GM19438 (cell line): Measurements from ENCODE around the gene TEDC2.

Source experiments
- ATAC-seq: cut with Tn5 transposase; IDR thresholded peaks from one replicate; pipeline ENCODE4 v1.9.1; 2021; ENCODE audit warnings: low read depth; ENCODE audit not compliant: unreplicated experiment

Gene TEDC2

DNA sequence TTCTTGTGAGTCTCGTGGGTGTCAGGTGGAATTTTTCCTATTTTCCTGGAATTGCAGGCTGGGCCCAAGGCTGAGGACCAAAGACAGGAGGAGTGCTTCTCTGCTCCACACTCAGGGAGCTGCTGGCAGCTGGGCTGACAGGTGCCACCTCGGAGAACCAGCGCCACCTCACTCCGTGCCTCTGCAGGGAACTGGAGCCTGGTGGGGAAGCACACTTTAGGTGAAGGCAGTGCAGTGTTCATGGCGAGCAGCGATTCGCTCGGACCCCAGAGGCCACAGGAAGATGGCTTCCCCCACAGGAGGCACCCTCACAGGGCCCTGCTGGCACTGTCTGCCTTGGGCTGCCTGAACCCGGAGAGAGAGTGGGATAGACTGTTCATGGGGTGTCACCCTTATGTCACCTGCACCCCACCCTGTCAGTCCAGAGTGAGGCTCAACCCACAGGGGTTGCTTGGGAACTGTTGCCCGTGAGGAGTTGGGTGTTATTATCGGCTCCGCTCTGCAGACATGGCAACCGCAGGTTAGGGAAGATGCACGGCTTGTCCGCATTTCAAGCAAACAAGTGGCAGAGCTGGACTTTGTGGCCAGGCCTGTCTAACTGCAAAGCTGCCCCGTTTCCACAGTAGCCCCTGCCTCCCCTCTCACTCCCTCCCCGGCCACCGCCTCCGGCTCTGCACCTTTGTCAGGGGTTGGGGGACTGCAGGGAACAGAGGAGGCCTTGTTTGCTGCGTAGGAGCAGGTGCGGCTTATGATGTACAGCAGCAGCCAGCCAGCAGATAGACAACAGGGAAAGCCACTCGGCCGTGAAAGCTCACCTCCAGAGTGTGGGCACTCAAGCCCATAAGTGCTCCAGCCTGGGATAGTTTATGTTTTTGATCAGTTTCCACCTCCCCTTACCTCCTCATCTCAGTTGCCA, 30.5 kb downstream of the TEDC2 start:
- ATAC-seq, result no peak

DNA sequence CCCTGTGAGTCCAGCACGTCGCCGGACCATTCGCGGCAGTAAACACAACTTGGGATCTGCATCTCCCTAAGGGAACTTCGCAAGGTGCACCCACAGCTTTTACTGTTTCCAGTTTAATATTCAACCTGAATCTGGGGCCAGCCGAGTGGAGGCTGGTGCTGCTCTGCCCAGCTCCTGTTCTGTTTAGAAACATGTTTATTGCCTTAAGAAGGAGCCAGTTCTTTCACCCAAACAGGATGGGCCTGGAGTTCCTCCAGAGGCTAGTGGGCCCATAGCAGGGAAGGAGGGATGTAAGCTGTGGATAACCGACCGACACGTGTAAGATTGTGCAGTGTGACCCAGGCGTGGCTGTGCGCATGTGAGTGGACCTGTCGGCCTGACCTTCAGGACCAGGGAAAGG, 32.4 kb downstream of the TEDC2 start:
- no peak for ATAC-seq

DNA sequence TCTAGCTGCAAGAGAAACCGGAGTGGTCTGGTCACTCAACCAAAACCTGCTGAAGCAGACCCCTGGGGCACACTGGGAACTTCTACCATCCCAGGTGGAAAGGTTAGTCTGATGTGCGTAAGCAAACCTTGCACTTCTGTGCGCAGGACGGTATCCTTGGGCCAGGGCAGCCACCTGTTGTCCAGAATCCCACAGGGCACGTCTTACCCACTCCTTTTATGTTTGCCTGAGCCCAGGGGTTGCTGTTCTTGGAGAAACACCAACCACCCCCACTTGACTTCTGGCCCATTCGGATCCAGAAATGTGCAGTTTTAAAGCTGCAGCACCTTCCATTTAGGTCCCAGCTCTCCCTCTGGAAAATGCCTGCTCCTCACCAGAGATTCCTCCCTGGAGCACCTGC, 33.7 kb downstream of the TEDC2 start:
- ATAC-seq, result no peak

DNA sequence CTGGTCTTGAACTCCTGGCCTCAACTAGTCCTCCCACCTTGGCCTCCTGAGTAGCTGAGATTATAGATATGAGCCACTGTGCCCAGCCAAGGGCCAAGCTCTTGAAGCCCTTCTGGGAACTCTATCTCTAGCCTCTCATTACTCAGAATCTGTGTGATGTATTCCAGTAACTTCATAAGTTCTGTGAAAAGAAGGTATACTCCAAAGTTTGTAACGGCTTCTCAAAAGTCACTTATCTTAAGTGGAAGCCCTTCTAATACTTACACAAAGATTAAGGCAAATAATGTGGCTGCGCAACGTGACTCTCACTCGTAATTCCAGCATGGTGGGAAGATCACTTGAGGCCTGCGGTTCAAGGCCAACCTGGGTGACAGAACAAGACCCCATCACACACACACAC, 34.7 kb downstream of the TEDC2 start:
- no peak for ATAC-seq

DNA sequence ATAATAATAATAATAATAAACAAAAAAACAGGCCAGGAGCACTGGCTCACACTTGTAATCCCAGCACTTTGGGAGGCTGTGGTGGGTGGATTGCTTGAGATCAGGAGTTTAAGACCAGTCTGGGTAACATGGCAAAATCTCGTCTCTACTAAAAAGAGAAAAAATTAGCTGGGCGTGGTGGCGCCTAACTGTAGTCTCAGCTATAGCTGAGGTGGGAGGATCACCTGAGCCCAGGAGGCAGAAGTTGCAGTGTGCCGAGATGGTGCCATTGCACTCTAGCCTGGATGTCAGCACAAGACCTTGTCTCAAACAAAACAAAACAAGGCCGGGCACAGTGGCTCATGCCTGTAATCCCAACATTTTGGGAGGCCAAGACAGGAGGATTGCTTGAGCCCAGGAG, 35.1 kb downstream of the TEDC2 start:
- no peak for ATAC-seq

DNA sequence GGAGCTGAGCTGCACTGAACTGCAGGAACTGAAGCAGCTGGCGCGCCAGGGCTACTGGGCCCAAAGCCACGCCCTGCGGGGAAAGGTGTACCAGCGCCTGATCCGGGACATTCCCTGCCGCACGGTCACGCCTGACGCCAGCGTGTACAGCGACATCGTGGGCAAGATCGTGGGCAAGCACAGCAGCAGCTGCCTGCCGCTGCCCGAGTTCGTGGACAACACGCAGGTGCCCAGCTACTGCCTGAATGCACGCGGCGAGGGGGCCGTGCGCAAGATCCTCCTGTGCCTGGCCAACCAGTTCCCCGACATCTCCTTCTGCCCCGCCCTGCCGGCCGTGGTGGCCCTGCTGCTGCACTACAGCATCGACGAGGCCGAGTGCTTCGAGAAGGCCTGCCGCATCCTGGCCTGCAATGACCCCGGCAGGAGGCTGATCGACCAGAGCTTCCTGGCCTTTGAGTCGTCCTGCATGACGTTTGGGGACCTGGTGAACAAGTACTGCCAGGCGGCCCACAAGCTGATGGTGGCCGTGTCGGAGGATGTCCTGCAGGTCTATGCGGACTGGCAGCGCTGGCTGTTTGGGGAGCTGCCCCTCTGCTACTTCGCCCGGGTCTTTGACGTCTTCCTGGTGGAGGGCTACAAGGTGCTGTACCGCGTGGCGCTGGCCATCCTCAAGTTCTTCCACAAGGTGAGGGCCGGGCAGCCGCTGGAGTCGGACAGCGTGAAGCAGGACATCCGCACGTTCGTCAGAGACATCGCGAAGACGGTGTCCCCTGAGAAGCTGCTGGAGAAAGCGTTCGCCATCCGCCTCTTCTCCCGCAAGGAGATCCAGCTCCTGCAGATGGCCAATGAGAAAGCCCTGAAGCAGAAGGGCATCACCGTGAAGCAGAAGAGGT, 36.6 kb downstream of the TEDC2 start:
- ATAC-seq, result no peak

DNA sequence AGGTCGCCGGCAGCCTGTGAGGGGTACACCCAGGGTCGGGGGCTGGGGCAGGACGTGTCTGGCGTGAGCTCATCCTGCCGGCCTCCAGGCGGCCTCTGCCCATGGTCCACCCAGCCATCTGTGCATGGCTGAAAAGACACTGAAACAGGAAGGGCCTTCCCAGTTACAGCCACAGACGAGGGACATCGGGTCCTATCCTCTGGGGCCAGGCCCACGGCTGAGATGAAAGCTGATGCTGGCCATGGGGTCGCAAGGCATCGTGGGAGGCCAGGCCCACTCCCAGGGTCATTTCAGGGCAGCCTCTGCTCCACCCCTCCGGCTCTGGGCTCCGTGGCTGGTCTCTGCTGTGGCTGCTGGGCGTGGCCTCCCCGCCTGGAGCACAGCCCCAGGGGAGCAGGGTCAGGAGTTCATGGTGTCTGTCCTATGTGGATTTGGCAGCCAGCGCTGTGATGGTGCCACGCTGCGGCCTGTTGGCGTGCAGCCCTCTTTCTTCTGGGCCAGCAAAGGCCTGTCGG, 37.3 kb downstream of the TEDC2 start:
- no peak for ATAC-seq

DNA sequence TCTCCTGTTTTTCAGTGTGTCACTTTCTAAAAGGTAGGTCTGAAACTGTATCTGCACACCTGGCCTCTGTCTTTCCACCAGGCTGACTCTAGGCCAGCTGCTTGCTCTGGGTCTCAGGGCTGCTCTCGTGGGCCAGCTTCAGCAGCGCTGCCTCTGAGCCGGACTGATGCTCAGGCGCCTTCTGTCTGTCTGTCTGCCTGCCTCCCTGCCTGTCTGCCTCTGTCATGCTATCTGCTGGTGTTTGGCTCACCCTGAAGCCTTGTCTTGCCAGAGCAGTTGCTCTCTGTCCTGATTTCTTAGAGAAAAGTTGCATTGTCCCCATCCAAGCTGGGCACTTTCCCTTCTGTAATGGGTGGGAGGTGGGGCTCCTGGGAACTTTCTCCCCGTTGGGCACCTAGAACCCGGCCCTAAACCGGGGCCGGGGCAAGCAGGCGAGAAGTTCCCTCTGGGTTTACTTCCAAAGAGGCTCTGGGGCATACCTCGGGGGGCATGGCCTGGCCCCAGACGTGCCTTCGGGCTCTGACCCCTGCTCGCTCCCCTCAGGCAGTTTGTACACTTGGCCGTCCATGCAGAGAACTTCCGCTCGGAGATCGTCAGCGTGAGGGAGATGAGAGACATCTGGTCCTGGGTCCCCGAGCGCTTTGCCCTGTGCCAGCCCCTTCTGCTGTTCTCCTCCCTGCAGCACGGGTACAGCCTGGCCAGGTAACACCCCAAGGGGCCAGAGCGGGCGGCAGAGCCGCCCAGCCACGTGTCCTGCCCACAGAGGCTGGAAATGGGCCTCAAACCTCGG, 38.0 kb downstream of the TEDC2 start:
- no peak for ATAC-seq

DNA sequence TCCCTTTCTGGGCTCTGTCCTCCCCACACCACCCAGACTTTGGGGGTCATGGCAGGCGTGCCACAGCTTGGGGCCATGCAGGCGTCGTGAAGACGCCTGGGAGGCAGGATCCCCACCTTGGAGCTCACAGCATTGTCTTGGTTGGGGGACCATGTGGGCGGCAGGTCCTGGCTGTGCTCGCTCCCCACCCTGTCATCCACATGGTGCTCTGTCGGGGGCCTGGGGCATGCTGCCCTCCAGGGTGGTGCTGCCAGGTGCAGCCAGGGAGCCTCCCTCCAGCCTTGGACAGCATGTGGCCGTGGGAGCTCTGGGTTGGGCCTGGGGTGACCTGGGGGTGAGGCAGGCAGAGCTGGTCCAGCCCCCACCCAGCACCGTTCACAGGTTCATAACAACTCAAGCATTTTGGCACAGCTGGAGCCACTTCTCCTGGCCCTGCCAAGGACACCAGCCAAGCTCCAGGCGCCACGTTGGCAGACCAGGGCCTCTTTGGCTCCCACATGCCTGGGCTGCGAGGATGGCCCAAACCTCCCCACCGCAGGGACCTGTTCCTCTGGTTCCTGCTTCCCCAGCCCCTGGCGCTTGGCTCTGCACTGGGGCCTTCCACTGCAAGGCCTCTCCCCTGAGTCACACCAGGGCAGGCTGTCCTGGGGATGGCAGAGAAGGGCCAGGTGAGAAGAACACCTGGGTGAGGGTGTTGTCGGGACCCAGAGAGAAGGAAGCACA, 38.8 kb downstream of the TEDC2 start:
- ATAC-seq, result no peak

DNA sequence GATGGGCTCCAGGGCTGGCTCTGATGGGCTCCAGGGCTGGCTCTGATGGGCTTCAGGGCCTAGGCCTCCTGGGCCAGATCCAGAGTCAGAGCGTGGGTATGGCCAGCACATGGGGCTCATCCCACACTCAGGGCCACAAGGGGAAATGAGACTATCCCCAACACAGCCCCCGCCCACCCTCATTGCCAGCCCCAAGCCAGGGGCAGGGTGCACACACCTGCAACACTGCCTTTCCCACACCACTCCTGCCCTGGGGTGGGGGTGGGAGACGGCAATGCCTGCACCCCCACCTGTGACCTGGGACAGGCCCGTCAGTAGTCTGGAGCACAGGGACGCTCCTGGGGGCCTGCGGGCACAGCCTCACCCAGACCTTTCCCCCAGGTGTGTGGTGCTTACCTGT, 39.5 kb downstream of the TEDC2 start:
- ATAC-seq, result no peak

DNA sequence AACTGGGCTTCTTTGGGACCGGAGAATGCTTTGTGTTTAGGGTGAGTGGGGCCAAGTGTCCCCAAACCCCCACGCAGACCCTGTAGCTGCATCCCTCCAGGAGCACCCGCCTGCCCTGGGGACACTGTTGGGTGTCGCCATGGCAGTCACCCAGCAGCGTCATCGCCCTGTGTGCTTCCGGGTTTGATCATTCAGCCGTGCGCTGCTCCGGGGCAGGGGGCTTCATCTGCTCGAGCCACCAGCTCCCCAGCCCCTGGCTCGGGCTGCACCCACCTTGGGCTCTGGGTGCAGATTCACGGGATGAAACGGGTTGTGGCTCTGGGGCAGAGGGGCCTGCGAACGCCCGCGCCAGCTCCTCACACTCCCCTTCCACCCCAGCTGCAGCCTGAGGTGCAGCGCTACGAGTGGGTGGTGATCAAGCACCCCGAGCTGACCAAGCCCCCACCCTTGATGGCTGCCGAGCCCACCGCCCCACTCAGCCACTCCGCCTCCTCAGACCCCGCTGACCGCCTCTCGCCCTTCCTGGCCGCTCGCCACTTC, 40.1 kb downstream of the TEDC2 start:
- ATAC-seq, result no peak

DNA sequence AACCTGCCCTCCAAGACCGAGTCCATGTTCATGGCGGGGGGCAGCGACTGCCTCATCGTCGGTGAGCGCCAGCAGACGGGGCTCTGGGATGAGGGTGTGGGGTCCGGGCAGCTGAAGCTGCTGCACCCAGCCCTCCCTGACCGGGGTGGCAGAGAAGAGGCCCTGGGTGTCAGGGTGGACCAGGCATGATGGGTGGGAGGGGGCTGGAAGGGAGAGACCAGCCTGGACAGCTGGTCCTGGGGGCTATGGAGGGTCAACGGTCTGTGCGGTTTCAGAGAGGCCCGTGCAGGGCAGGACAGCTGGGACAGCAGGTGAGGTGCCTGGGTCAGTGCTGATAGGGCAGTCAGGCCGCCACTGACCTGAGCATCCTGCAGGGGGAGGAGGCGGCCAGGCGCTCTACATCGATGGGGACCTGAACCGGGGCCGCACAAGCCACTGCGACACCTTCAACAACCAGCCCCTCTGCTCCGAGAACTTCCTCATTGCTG, 40.6 kb downstream of the TEDC2 start:
- ATAC-seq, result no peak

DNA sequence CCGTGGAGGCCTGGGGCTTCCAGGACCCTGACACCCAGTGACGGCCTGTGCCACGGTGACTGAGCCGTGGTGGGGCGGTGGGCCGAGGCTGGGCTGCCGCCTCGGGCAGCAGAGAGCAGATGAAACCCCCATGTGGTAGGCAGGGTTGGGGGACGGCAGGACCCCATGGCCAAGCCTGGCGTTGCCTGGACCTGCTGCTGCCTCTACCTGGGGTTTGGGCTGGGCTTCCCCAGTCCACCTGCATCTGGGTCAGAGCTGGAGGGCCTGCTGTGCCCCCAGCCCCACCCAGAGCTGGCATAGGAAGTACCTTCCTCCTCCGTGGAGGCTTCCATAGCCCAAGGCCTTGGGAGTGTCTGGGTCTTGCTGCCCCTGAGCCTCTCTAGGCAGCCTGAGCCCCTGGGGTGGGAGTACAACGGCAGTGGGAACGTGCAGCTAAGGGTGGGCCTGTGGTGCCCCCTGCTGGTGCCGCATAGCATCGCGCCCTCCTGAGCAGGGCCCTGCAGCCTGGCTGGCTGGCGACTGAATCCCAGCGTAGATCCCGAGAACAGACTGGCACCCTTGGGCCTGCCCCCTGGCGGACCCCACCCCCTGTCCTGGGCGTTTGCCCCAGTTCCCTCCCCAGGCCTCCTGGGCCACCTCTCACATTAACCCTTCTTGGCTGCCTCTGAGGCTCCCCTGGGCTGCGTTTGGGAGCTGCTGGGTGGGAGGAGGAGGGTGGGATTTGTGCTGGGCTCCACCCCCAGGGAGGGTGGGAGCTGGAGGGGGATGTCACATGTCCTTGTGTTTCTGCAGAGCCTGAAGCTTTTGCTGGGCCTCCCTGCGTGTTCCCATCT, 41.2 kb downstream of the TEDC2 start:
- ATAC-seq, result no peak

DNA sequence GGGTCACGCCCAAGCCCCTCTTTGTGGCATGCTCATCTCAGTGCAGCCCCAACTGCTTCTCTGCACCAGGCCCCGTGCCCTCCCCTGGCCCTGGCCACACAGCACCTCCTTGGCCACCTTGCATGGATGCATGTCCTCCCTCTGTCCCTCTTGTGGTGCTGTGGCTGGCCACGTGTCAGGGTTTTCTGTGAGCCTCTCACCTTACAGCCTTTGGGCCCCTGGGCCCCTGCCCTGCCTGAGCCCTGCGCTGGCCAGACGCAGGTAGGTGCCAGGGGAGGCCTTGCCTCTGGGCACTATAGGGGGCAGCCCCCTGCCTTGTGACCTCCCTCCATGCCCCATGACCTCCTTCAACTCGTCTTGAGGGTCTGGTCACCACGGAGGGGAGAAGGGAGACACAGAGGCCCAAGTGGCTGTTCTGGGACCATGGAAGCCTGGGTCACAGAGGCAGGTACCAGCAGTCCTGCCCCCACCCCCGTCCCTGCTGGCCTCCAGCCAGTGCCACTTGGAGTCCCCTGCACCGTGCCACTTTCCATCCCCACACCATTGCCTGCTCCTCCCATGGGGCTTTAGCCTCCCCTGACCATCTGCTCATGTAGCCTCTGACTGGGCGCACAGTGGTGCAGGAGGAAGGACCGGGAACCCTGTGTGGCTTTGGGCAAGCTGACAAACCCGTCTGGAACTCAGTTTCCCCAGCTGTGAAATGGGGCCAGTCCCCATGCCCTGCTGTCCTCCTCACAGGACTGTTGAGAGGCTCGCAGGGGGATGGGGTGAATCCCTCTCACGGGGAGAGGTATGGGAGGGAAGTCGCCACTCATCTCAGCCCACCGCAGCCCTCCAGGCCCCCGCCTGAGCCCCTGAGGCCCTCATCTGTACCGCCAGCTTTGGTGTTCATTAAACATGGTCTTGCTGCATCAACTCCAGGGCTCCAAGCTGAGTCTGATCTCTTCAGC, 42.3 kb downstream of the TEDC2 start:
- no peak for ATAC-seq

DNA sequence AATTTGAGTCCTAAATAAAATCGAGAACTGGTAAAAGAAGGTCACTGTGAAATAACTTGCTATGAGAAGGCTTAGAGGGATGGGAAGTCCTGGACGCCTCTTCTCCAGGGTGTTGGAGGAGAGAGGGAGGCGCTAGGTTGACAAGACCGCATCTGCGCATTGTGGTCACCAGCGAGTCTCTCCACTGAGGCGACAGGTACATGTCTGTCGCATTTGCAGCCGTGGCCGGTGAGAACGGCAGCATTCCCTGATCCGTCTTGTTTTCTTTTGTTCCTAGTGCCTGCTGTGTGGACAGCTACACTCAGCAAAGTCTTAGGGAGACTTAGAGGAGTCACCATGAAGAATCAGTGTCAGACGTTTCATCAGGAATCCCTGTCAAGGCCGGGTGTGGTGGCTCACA, 45.8 kb downstream of the TEDC2 start:
- no peak for ATAC-seq

DNA sequence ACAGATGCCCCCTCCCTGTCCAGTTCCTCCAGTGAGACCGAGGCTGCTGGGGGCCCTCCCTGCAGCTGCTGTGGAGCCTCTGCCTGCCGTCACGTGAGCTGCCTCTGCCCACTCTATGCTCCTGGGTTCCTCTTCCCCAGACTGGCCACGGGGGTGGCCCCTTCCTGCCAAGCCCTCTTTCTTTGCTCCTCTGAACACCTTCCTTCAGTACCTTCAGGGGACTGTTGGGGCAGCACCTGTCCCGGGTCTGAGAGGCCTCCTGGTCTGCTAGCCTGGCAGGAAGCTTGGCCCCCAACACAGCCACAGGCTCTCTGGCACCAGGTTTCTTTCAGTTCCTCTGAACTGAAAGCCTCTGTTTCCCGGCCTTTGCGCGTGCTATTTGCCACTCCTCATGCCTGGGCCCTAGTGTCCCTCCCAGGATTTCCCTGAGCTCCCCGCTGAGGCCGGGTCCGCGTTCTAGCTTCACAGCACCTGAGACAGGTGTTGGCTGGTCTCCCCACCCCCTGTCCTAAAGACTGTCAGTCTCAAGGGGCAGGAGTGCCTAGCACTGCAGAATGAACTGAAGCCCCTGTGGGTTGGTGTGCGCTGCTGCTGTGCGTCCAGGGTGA, 47.2 kb downstream of the TEDC2 start:
- no peak for ATAC-seq

DNA sequence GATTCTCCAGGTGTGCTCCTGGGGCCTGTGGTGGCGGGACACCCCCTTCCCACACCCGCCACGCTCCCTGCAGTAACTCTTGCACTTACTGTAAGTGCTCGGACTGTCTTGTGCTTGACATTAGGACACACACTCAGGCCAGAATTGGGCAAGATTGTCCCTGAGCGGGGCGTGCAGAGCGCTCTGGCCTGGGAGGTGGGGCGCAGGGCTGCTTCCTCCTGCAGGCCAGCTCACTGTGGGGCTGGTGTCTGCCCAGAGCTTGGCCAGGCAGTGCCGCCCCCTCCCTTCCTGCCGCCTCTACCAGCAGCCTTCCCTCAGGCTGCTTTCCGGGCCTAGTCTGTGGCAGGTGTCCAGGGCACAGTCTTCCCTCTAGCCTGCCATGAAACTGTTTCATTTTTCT, 47.8 kb downstream of the TEDC2 start:
- ATAC-seq, result no peak
